ENCODE data around the gene CRIP2. TPM values are rescaled to one million over a fixed set of nuclear protein-coding genes. Genes with fewer than 3 reads are reported as not detected.

CRIP2 gene
- polyA plus RNA-seq, 1 donor from 2014 or later, result 214 TPM

GRCh38 chr14:105493921-105494605 lies 19.4 kb downstream of the CRIP2 start (continued):
- TF ChIP-seq RAD21 (conservative IDR thresholded peaks at IDR 0.05), result no peak

DNA sequence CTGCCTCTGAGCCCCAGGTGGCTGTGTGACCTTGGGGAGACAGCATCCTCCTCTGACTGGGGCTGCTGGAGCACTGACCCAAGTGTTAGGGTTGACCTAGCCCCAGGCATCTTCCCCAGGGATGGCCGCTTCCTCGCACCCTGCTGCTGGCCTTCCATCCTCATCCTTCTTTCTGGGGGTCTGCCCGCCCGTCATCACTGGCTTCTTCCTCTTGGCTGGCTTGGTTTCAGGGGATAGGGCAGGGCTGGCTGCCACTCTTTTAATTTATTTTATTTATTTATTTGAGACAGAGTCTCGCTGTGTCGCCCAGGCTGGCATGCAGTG lies 19.9 kb downstream of the CRIP2 start:
- Histone ChIP-seq H2AFZ (ENCODE audit: low read depth, low read length) (no peak overlapping the region), H3K27me3 (ENCODE audit: insufficient read depth, low read depth, low read length) (no peaks in the 10 kb centered on the region), H3K9me3 (ENCODE audit: low read length) (no peaks in the 10 kb centered on the region), H3K79me2 (replicated peaks; ENCODE audit: insufficient read depth, low read length) (no peaks in the 10 kb centered on the region), H3K27ac (ENCODE audit: low read length) (no peak overlapping the region), H3F3A (ENCODE audit: insufficient read depth, low read length, poor library complexity, severe bottlenecking) (no peaks in the 10 kb centered on the region), H3K4me3 (ENCODE audit: low read length) (no peak overlapping the region), H3K4me2 (ENCODE audit: low read length) (no peak overlapping the region), H3K9me2 (ENCODE audit: insufficient read depth, low read length) (no peaks in the 10 kb centered on the region), H4K20me1 (ENCODE audit: insufficient read depth) (no peaks in the 10 kb centered on the region), H3K9ac (ENCODE audit: low read length) (no peak overlapping the region), H3K36me3 (ENCODE audit: insufficient read depth, low read length) (no peaks in the 10 kb centered on the region)
- TF ChIP-seq EP300 (conservative IDR thresholded peaks at IDR 0.05; ENCODE audit: poor library complexity, severe bottlenecking) (no peak), TAF1 (IDR thresholded peaks at IDR 0.05; ENCODE audit: low read depth) (no peak), EZH2 (IDR thresholded peaks at IDR 0.05; ENCODE audit: borderline replicate concordance, insufficient read depth, low read length, poor library complexity, severe bottlenecking) (no peak), SMC3 (conservative IDR thresholded peaks at IDR 0.05; ENCODE audit: poor library complexity) (no peak), CTCF (IDR thresholded peaks at IDR 0.05; ENCODE audit: poor library complexity, severe bottlenecking) (no peak), RAD21 (conservative IDR thresholded peaks at IDR 0.05) (no peak), POLR2AphosphoS5 (IDR thresholded peaks at IDR 0.05) (no peak), MXI1 (conservative IDR thresholded peaks at IDR 0.05; ENCODE audit: poor library complexity, severe bottlenecking) (no peak)
- TF ChIP-seq, protein P1, sequence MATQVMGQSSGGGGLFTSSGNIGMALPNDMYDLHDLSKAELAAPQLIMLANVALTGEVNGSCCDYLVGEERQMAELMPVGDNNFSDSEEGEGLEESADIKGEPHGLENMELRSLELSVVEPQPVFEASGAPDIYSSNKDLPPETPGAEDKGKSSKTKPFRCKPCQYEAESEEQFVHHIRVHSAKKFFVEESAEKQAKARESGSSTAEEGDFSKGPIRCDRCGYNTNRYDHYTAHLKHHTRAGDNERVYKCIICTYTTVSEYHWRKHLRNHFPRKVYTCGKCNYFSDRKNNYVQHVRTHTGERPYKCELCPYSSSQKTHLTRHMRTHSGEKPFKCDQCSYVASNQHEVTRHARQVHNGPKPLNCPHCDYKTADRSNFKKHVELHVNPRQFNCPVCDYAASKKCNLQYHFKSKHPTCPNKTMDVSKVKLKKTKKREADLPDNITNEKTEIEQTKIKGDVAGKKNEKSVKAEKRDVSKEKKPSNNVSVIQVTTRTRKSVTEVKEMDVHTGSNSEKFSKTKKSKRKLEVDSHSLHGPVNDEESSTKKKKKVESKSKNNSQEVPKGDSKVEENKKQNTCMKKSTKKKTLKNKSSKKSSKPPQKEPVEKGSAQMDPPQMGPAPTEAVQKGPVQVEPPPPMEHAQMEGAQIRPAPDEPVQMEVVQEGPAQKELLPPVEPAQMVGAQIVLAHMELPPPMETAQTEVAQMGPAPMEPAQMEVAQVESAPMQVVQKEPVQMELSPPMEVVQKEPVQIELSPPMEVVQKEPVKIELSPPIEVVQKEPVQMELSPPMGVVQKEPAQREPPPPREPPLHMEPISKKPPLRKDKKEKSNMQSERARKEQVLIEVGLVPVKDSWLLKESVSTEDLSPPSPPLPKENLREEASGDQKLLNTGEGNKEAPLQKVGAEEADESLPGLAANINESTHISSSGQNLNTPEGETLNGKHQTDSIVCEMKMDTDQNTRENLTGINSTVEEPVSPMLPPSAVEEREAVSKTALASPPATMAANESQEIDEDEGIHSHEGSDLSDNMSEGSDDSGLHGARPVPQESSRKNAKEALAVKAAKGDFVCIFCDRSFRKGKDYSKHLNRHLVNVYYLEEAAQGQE (IDR thresholded peaks at IDR 0.05; ENCODE audit: borderline replicate concordance), result no peak

GRCh38 chr14:105495101-105495989 lies 20.7 kb downstream of the CRIP2 start:
- Histone ChIP-seq H3K4me2 (ENCODE audit: low read length) (no peak overlapping the region), H3F3A (ENCODE audit: insufficient read depth, low read length, poor library complexity, severe bottlenecking) (no peaks in the 10 kb centered on the region), H3K79me2 (replicated peaks; ENCODE audit: insufficient read depth, low read length) (no peaks in the 10 kb centered on the region), H3K27me3 (ENCODE audit: insufficient read depth, low read depth, low read length) (no peaks in the 10 kb centered on the region), H2AFZ (ENCODE audit: low read depth, low read length) (no peak overlapping the region), H3K9me2 (ENCODE audit: insufficient read depth, low read length) (no peaks in the 10 kb centered on the region), H3K4me3 (ENCODE audit: low read length) (no peak overlapping the region), H3K9me3 (ENCODE audit: low read length) (no peaks in the 10 kb centered on the region), H4K20me1 (ENCODE audit: insufficient read depth) (no peaks in the 10 kb centered on the region), H3K9ac (ENCODE audit: low read length) (no peak overlapping the region), H3K36me3 (ENCODE audit: insufficient read depth, low read length) (no peaks in the 10 kb centered on the region), H3K27ac (ENCODE audit: low read length) (no peak overlapping the region)
- TF ChIP-seq TAF1 (IDR thresholded peaks at IDR 0.05; ENCODE audit: low read depth), result no peak
- TF ChIP-seq, protein P1 (IDR thresholded peaks at IDR 0.05; ENCODE audit: borderline replicate concordance), result no peak
- no peak for TF ChIP-seq MXI1 (conservative IDR thresholded peaks at IDR 0.05; ENCODE audit: poor library complexity, severe bottlenecking)

All from neural cell (in vitro differentiated cells).